T47D (cell line): ENCODE results near the gene MYO1D.
A peak's percentile ranks its signal among the peaks of the same experiment; 100 is the strongest.

Experiments
- DNase-seq, 2 experiments: peaks; one replicate each; pipeline versions ENCODE4 v3.0.0 to v3.0.0-alpha.2; 2011 to 2012; ENCODE audit warnings: low read depth in 1 of 2, low spot score in 1 of 2
- JUND ChIP-seq: IDR thresholded peaks from 2 replicates; pipeline ENCODE4 v1.6.1; 2012; ENCODE audit warnings: low read depth
- in situ Hi-C: cut with HindIII; loops from 2 replicates; pipeline ENCODE4 v1.10.0; 2016; ENCODE audit warnings: low sequenced_read_pairs, low pct_unique_long_range_greater_than_20kb

MYO1D gene

DNA sequence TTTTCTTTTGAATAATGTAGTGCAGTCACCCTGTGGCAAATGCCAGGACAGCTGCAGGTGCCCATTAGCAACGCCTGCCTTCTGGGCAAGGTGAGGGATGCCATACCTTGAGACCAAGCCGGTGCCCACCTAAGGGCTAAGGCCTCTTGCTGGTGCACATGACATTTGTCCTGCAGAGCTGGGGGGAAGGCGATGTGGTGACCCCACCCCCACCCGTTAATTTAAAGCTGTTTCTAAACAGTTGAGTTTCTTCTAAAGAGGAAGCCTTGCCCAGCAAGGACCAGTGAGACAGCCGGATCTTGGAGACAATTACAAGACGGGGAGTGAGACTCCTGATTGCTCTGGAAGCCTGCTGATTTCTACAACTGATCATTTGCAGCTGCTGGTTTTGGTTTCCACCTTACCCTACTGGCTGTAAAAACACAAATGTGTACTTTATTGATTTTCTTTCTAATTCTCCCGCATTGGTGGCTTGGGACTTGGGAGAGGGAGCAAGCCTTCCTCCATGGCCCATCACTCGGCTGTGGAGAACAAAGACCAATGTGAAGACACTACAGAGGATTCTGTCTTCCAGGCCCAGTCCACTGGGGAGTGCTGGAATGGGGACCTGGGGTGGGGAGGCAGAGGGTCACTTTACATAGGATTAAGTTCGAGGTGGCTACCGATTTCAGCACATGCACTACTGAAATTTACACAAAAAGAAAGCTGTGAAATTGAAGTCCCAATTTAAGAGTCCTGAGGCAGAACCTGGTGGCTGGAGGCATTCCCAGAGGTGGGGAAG is 387.4 kb downstream of the MYO1D start:
- in situ Hi-C loops, result no loop called here
- TF ChIP-seq JUND, result no peak

DNA sequence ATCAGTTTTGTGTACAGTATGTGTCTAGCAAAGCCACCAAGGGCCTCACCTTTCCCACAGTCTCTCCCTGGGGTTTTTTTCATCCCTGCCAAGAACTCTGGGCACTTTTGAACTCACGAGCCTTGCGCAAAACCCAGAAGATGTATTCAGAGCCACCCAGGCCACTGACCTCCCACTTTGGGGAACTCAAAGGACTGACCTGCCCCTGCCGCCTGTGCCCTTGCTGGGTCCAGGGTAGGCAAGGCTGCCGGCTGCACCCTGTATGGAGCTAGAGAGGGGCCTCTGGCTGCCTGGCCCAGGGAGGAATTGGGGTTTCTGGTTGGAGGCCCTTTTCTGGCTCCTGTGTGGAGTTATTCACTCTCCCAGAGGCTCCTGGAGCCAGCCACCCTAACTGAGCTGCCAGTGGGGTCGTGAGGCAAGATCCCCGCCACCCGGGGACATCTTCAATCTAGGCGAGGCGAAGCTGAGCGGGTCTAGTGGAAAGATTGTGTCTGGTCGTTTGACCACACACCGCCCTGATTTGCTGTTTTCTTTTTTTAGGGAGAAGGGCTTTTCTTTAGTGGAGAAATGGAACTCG is 388.2 kb downstream of the MYO1D start:
- TF ChIP-seq JUND, result no peak
- in situ Hi-C loops, result no loop called here
- no peak for DNase-seq

More for the DNA sequence above, 387.4 kb downstream of the MYO1D start:
- no peak for DNase-seq

DNA sequence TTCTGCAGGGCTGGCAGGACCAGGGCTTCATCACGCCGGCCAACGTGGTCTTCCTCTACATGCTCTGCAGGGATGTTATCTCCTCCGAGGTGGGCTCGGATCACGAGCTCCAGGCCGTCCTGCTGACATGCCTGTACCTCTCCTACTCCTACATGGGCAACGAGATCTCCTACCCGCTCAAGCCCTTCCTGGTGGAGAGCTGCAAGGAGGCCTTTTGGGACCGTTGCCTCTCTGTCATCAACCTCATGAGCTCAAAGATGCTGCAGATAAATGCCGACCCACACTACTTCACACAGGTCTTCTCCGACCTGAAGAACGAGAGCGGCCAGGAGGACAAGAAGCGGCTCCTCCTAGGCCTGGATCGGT is 388.8 kb downstream of the MYO1D start:
- in situ Hi-C loops, result no loop called here

DNA sequence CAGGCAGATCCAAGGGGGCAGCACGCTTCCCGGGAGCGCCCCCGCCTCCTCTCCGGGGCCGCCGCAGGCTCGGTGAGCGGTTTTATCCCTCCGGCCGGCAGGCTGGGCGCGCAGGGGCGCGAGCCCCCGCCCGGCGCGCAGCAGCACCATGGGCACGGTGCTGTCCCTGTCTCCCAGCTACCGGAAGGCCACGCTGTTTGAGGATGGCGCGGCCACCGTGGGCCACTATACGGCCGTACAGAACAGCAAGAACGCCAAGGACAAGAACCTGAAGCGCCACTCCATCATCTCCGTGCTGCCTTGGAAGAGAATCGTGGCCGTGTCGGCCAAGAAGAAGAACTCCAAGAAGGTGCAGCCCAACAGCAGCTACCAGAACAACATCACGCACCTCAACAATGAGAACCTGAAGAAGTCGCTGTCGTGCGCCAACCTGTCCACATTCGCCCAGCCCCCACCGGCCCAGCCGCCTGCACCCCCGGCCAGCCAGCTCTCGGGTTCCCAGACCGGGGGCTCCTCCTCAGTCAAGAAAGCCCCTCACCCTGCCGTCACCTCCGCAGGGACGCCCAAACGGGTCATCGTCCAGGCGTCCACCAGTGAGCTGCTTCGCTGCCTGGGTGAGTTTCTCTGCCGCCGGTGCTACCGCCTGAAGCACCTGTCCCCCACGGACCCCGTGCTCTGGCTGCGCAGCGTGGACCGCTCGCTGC is 389.3 kb downstream of the MYO1D start:
- peak; percentile 31 to 57 for DNase-seq

More for the DNA sequence above, 388.8 kb downstream of the MYO1D start:
- no peak for TF ChIP-seq JUND
- no peak for DNase-seq

DNA sequence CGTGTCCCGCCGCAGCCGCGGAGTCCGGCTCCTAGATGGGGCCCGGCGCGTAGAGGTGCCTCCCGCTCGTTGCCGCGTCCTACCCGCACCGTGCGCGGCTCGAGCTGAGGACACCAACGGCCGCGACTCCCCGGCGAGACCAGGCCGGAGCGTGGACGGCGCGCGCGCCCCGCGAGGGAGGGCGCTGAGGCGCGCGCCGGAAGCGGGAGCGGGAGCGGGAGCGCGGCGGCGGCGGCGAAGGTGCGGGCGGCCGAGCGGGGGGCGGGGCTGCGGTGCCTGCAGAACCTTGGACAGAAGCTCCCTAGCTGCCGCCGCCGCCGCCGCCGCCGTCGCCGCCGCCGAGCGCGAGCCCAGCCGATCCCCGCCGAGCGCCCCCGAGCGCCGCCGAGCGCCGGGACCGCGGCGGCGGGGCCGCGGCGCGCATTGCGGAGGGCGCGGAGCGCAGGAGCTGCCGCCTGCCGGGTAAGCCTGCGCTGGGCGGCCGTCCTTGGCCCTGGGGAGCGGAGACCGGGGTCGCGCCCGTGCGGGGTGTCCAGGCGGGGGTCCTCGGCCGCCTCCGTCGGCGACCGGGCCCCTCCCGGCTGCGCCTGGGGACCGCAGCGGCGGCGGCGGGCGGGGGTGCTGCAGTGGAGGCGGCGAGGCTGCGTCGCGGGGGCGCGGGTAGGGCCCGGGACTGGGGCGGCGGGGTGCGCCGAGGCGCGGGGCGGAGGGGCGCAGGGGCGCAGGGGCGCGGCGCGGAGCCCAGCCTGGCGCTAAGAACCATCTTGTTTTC is 390.0 kb downstream of the MYO1D start, which contains the start of gene CDK5R1:
Gene CDK5R1 (plus strand): TSS at position 293 of the 772 bp plus-strand sequence. CDS start 628 bp downstream, outside the sequence.
- no peak for TF ChIP-seq JUND
- in situ Hi-C loops, result no loop called here
- peak; percentile 83 to 88 for DNase-seq

More for the DNA sequence above, 389.3 kb downstream of the MYO1D start:
- TF ChIP-seq JUND, result no peak
- in situ Hi-C loops, result no loop called here

DNA sequence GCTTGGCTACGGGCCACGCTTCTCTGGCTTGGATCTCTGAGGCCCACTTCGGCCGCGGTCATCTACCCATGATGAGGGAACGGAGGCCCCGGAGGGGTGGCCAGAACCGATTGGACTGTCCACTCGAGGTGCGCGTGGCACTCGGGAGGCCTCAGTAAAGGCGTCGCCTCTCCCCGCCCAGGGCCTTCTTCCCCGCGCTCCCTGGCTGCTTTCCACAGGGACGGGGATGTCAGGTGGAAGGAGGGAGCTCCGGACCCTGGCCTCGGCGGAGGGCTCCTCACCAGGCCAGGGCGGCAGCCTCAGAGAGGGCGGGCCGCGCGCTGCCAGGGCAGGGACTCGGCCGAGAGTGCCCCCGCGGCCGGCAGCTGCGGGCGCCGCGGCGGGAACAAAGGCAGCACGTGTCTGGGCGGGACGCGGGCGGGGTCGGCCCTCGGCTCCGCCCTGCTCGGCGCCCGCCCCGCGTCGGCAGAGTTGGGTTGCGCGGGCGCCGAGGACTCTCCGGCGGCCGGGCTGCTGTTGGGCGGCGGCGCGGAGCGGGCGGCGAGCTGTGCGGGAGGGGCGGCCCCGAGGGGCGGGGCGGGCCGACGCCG is 390.7 kb downstream of the MYO1D start:
- DNase-seq, result peak; percentile 89 to 91
- in situ Hi-C loops, result no loop called here
- no peak for TF ChIP-seq JUND

DNA sequence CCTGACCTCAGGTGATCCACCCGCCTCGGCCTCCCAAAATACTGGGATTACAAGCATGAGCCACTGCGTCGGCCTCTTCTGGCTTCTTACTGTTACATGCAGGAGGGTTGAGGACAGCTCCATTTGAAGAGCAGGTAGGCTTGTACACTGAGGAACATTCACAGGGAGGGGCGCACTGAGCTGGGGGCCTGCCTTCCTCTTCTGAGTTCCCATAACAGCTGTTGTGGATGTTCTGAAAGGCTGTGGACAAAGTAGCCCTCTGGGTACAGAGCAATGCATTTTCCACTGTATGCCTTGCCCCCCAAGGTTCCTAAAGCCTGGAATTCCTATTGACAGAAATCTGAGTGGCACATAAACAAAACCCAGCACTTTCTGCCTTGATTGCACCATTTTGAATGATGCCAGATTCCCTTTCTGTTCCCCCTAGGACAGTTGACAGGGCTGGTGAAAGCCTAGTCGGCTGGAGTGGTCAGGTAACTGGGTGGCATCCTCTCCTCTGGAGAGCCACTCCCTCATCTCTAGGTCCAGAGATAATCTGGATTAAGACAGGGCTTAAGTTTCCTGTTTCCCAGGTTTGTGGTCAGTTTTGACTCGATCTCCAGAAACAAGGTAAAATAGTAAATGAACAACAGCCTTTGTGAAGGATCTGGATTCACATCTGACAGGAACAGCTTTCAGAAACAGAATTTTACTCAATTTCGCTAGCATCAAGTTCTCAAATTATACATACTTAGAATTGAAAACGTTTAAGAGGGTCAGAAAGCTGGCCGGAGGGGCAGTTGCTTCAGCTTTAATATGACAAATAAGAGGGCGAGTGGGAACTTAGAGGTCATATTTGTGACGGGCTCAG is 391.4 kb downstream of the MYO1D start:
- in situ Hi-C loops, result no loop called here
- TF ChIP-seq JUND, result no peak
- DNase-seq, result no peak

DNA sequence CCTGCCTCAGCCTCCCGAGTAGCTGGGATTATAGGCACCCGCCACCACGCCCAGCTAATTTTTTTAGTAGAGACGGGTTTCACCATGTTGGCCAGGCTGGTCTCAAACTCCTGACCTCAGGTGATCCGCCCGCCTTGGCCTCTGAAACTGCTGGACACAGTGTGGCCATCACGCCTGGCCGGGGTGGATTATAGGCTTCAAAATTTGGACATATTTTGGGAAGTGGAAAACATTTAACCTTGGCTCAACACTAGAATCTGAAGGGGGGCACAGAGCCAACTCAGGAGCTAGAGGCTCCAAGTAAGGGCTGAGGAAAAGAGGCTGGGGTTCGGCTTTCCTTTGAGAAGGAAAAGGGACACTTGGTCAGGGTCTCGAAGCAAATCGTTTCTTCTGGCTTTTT is 392.3 kb downstream of the MYO1D start:
- no peak for TF ChIP-seq JUND
- DNase-seq, result no peak
- in situ Hi-C loops, result no loop called here

DNA sequence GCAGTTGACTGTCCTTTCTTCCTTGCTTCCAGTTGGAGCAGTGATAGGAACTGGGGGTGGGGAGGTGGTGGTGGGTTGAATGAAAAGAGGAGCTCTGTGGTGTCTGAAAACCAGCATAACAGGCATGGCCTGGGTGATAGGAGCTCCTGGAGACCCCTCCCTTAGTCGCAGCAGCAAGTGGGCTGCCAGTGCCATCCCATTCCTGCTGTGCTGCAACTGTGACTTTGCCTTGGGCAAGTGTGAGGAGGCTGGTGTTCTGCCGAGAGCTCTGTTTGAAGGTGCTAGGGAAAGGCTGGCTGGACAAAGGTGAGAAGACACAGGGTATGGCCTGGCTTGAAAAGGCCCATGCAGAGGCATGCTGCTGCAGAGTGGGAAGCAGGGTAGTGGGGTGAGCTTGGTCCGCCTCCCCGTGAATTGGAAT is 392.9 kb downstream of the MYO1D start:
- no peak for DNase-seq
- in situ Hi-C loops, result no loop called here
- TF ChIP-seq JUND, result no peak

DNA sequence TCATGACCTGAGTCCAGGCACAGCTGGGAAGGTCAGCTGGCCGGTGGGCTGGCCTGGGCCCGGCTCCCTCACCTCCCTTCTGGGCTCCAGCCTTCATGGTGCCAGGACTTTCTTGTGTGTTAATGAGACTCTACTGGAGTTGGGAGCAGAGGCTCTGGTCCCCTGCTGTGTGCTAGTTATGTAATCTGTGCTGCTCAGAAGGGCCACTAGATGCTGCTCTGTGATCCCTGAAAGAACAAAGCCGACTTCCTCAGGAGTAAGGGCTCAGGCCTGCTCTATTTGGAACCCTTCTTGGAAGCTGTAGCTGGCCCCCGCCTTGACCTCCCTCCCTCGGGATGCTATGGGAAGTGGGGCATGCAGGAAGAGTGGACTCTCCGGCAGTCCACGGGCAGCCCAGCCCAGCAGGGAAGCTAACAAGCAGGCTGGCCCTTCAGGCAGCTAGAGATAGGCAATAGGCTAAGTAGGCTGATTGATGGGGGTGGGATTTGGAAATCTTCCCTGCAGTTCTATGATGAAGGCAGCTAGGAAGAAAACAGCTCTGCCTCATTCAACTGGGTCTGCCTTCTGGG is 393.4 kb downstream of the MYO1D start:
- TF ChIP-seq JUND, result no peak
- peak; percentile 84 to 86 for DNase-seq
- in situ Hi-C loops, result no loop called here
